GM12878 (cell line): ENCODE measurements around the gene HOXB6. TPM values are rescaled to one million over a fixed set of nuclear protein-coding genes. Genes with fewer than 3 reads are reported as not detected.

ENCODE experiments used
- BACH1 ChIP-seq: fragments of 450-650 bp; IDR thresholded peaks from 2 replicates; pipeline ENCODE4 v1.6.1; 2017; ENCODE audit warnings: mild to moderate bottlenecking, borderline replicate concordance
- CHD4 ChIP-seq: fragments of 200-600 bp; sonication (generic); IDR thresholded peaks from 2 replicates; pipeline ENCODE4 v1.6.1; 2016; ENCODE audit warnings: mild to moderate bottlenecking
- CREM ChIP-seq: IDR thresholded peaks from 2 replicates; pipeline ENCODE4 v1.6.1; 2014; ENCODE audit warnings: antibody characterized with exemption, low read depth
- EP300 ChIP-seq, 2 experiments: fragments of 150-350 bp in 1 of 2; IDR thresholded peaks; 2 replicates each; pipeline ENCODE4 v1.6.1; 2011 to 2012; ENCODE audit warnings: low read depth in 2 of 2, low read length in 2 of 2, borderline replicate concordance in 1 of 2, improper control_type of control experiment in 1 of 2, inconsistent platforms in 1 of 2; ENCODE audit not compliant: control insufficient read depth in 1 of 2
- EZH2 ChIP-seq: IDR thresholded peaks from 2 replicates; pipeline ENCODE4 v1.6.1; 2012; ENCODE audit warnings: low read depth, mild to moderate bottlenecking, control low read depth, inconsistent platforms, low read length, borderline replicate concordance; ENCODE audit not compliant: control insufficient read depth
- FOS ChIP-seq: IDR thresholded peaks from 3 replicates; pipeline ENCODE4 v1.6.1; 2011; ENCODE audit warnings: borderline replicate concordance; ENCODE audit not compliant: insufficient read length; ENCODE audit errors: extremely low read depth
- FOXK2 ChIP-seq: fragments of 450-650 bp; IDR thresholded peaks from 2 replicates; pipeline ENCODE4 v1.6.1; 2017; ENCODE audit warnings: mild to moderate bottlenecking, moderate library complexity
- HCFC1 ChIP-seq: fragments of 150-350 bp; IDR thresholded peaks from 2 replicates; pipeline ENCODE4 v1.6.1; 2014; ENCODE audit warnings: low read length
- HDAC2 ChIP-seq: fragments of 200-600 bp; sonication (generic); IDR thresholded peaks from 2 replicates; pipeline ENCODE4 v1.6.1; 2017
- MEF2B ChIP-seq: fragments of 450-650 bp; IDR thresholded peaks from 2 replicates; pipeline ENCODE4 v1.6.1; 2018; ENCODE audit warnings: mild to moderate bottlenecking, moderate library complexity; ENCODE audit not compliant: partially characterized antibody, poor library complexity, severe bottlenecking
- NR2C1 ChIP-seq: fragments of 450-650 bp; IDR thresholded peaks from 2 replicates; pipeline ENCODE4 v1.6.1; 2017; ENCODE audit warnings: antibody characterized with exemption, mild to moderate bottlenecking, moderate library complexity
- NR2C2 ChIP-seq: IDR thresholded peaks from 2 replicates; pipeline ENCODE4 v1.6.1; 2011; ENCODE audit warnings: borderline replicate concordance, low read depth; ENCODE audit not compliant: control insufficient read depth, insufficient read length
- NR2F1 ChIP-seq: fragments of 450-650 bp; conservative IDR thresholded peaks from 2 replicates; pipeline ENCODE4 v1.6.1; 2017; ENCODE audit warnings: mild to moderate bottlenecking
- PML ChIP-seq: IDR thresholded peaks from 2 replicates; pipeline ENCODE4 v1.6.1; 2012; ENCODE audit warnings: low read length, inconsistent platforms
- RB1 ChIP-seq: fragments of 450-650 bp; formaldehyde crosslinking; IDR thresholded peaks from 2 replicates; pipeline ENCODE4 v1.6.1; 2017; ENCODE audit warnings: mild to moderate bottlenecking, borderline replicate concordance
- SMAD5 ChIP-seq: IDR thresholded peaks from 2 replicates; pipeline ENCODE4 v1.6.1; 2016; ENCODE audit warnings: antibody characterized with exemption, low read depth
- SMARCA5 ChIP-seq: fragments of 450-650 bp; IDR thresholded peaks from 2 replicates; pipeline ENCODE4 v1.6.1; 2017; ENCODE audit warnings: mild to moderate bottlenecking
- SMC3 ChIP-seq: IDR thresholded peaks from 2 replicates; pipeline ENCODE4 v1.6.1; 2011; ENCODE audit warnings: low read length, improper control_type of control experiment, borderline replicate concordance
- SREBF2 ChIP-seq: IDR thresholded peaks from 2 replicates; pipeline ENCODE4 v1.6.1; 2012; ENCODE audit warnings: mild to moderate bottlenecking, low read length
- TARDBP ChIP-seq: IDR thresholded peaks from 2 replicates; pipeline ENCODE4 v1.6.1; 2016; ENCODE audit warnings: borderline replicate concordance
- ZBED1 ChIP-seq: IDR thresholded peaks from 2 replicates; pipeline ENCODE4 v1.6.1; 2016; ENCODE audit warnings: borderline replicate concordance
- ZNF217 ChIP-seq: fragments of 450-650 bp; IDR thresholded peaks from 2 replicates; pipeline ENCODE4 v1.6.1; 2017; ENCODE audit warnings: antibody characterized with exemption, mild to moderate bottlenecking
- polyA plus RNA-seq, 11 experiments: library from polyadenylated mRNA; depleted of rRNA in 4 of 11; unstranded in 6 of 11; stranded (reverse) in 5 of 11; fragments of >200 nt; fragmentation: Nextera tagmentation in 4 of 11; fragmentation: Illumina TruSeq in 1 of 11; extraction: Ambion mirVana in 4 of 11; extraction: Trizol in 1 of 11; gene quantifications; 1 replicate in 1 of 11; 2 replicates in 10 of 11; pipeline versions ENCODE4 v1.2.1 to v1.2.3, GENCODE V29; 2011 to 2016; ENCODE audit warnings: inconsistent platforms in 2 of 11, missing spikeins in 2 of 11, low read depth in 1 of 11
- total RNA-seq, 4 experiments: library from RNA; depleted of rRNA in 3 of 4; stranded (reverse); fragments of >200 nt in 3 of 4; fragmentation: Illumina TruSeq in 1 of 4; extraction: Trizol in 1 of 4; gene quantifications; 2 replicates each; pipeline versions ENCODE4 v1.2.1 to v1.2.3, GENCODE V29; 2013 to 2021
- TF ChIP-seq, protein P1 (sequence below): IDR thresholded peaks from 2 replicates; pipeline ENCODE4 v1.6.1; 2011; ENCODE audit warnings: borderline replicate concordance, low read depth, mild to moderate bottlenecking, moderate library complexity, low read length; ENCODE audit not compliant: insufficient read depth, poor library complexity, severe bottlenecking
- TF ChIP-seq, protein P2 (sequence below), 3 experiments: IDR thresholded peaks in 2 of 3; conservative IDR thresholded peaks in 1 of 3; 2 replicates each; pipeline ENCODE4 v1.5.1; 2011; ENCODE audit warnings: low read depth in 3 of 3, low read length in 3 of 3, mild to moderate bottlenecking in 3 of 3, control low read depth in 2 of 3, moderate library complexity in 2 of 3, inconsistent platforms in 1 of 3, mixed read lengths in 1 of 3; ENCODE audit not compliant: control insufficient read depth in 2 of 3, insufficient read depth in 1 of 3; ENCODE audit errors: extremely low read depth in 1 of 3
- TF ChIP-seq, protein P3 (sequence below): fragments of 450-650 bp; IDR thresholded peaks from 2 replicates; pipeline ENCODE4 v1.6.1; 2017; ENCODE audit warnings: antibody characterized with exemption, mild to moderate bottlenecking, moderate library complexity
- TF ChIP-seq, protein P4 (sequence below): fragments of 450-650 bp; IDR thresholded peaks from 2 replicates; pipeline ENCODE4 v1.6.1; 2014; ENCODE audit warnings: mild to moderate bottlenecking

Gene HOXB6
- total and polyA plus RNA-seq, 10 of the 15 experiments (the other 5 are each of a cell fraction or from before 2014, with no cell fraction given): 0.04 to 0.51 (median 0.09) TPM; not detected in 2

DNA sequence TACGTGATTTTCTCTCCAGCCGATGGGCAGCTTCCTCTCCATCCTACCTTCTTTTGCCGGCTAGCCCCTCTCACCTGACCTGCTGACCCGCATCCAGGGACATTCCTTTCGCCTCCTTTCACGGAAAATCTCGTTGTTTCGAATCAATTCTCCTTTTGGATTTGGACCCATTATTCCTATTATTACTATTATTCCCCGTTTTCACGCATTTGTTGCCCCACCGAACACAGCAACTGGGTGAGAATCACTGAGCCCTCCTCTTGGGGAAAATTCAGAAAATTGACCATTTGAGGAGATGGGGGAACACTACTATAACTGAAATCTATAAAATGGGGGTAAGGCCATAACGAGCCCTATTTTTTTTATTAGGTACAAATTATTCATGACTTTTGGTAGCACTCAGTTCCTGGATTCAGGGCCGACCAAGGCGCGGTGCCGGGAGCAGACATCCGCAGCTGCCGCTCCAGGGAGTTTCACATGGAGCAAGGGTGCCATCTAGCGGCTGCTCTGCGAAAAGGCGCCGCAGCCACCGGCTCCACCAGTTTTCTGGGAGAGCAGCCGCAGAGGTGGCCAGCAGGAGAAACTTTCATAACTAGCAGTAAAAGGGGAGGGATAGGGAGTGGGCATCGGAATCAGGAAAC is 13.6 kb upstream of the HOXB6 start (continued):
- TF ChIP-seq RB1: no peak
- TF ChIP-seq ZBED1: no peak
- TF ChIP-seq NR2C1: no peak
- TF ChIP-seq FOS: no peak
- no peak for TF ChIP-seq BACH1
- TF ChIP-seq, protein P1, sequence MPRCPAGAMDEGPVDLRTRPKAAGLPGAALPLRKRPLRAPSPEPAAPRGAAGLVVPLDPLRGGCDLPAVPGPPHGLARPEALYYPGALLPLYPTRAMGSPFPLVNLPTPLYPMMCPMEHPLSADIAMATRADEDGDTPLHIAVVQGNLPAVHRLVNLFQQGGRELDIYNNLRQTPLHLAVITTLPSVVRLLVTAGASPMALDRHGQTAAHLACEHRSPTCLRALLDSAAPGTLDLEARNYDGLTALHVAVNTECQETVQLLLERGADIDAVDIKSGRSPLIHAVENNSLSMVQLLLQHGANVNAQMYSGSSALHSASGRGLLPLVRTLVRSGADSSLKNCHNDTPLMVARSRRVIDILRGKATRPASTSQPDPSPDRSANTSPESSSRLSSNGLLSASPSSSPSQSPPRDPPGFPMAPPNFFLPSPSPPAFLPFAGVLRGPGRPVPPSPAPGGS: no peak
- TF ChIP-seq ZNF217: no peak
- no peak for TF ChIP-seq SMAD5
- TF ChIP-seq, protein P2, sequence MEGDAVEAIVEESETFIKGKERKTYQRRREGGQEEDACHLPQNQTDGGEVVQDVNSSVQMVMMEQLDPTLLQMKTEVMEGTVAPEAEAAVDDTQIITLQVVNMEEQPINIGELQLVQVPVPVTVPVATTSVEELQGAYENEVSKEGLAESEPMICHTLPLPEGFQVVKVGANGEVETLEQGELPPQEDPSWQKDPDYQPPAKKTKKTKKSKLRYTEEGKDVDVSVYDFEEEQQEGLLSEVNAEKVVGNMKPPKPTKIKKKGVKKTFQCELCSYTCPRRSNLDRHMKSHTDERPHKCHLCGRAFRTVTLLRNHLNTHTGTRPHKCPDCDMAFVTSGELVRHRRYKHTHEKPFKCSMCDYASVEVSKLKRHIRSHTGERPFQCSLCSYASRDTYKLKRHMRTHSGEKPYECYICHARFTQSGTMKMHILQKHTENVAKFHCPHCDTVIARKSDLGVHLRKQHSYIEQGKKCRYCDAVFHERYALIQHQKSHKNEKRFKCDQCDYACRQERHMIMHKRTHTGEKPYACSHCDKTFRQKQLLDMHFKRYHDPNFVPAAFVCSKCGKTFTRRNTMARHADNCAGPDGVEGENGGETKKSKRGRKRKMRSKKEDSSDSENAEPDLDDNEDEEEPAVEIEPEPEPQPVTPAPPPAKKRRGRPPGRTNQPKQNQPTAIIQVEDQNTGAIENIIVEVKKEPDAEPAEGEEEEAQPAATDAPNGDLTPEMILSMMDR (IDR thresholded peaks at IDR 0.05 in 2 of 3, conservative IDR thresholded peaks at IDR 0.05 in 1 of 3; ENCODE audit: control insufficient read depth in 2 of 3, extremely low read depth in 1 of 3, insufficient read depth in 1 of 3, low read depth in 3 of 3, low read length in 3 of 3): peak; percentile 94 to 97 (median 96)
- no peak for TF ChIP-seq FOXK2
- peak; percentile 88 for TF ChIP-seq SMC3
- TF ChIP-seq NR2C2: no peak
- no peak for TF ChIP-seq HDAC2
- TF ChIP-seq, protein P3, sequence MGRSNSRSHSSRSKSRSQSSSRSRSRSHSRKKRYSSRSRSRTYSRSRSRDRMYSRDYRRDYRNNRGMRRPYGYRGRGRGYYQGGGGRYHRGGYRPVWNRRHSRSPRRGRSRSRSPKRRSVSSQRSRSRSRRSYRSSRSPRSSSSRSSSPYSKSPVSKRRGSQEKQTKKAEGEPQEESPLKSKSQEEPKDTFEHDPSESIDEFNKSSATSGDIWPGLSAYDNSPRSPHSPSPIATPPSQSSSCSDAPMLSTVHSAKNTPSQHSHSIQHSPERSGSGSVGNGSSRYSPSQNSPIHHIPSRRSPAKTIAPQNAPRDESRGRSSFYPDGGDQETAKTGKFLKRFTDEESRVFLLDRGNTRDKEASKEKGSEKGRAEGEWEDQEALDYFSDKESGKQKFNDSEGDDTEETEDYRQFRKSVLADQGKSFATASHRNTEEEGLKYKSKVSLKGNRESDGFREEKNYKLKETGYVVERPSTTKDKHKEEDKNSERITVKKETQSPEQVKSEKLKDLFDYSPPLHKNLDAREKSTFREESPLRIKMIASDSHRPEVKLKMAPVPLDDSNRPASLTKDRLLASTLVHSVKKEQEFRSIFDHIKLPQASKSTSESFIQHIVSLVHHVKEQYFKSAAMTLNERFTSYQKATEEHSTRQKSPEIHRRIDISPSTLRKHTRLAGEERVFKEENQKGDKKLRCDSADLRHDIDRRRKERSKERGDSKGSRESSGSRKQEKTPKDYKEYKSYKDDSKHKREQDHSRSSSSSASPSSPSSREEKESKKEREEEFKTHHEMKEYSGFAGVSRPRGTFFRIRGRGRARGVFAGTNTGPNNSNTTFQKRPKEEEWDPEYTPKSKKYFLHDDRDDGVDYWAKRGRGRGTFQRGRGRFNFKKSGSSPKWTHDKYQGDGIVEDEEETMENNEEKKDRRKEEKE: no peak
- no peak for TF ChIP-seq PML
- TF ChIP-seq EP300 (IDR thresholded peaks at IDR 0.05; ENCODE audit: borderline replicate concordance in 1 of 2, control insufficient read depth in 1 of 2, low read depth in 2 of 2, low read length in 2 of 2): no peak
- no peak for TF ChIP-seq HCFC1
- no peak for TF ChIP-seq SREBF2
- TF ChIP-seq MEF2B: no peak
- TF ChIP-seq, protein P4, sequence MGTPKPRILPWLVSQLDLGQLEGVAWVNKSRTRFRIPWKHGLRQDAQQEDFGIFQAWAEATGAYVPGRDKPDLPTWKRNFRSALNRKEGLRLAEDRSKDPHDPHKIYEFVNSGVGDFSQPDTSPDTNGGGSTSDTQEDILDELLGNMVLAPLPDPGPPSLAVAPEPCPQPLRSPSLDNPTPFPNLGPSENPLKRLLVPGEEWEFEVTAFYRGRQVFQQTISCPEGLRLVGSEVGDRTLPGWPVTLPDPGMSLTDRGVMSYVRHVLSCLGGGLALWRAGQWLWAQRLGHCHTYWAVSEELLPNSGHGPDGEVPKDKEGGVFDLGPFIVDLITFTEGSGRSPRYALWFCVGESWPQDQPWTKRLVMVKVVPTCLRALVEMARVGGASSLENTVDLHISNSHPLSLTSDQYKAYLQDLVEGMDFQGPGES: no peak
- no peak for TF ChIP-seq NR2F1
- peak; percentile 99; the same call in 1 of the 2 replicates for TF ChIP-seq EZH2
- TF ChIP-seq SMARCA5: no peak
- no peak for TF ChIP-seq CHD4
- no peak for TF ChIP-seq TARDBP
- TF ChIP-seq CREM: no peak
